NCI-H1694 (cell line): ENCODE results near the gene CD48.

Experiments used
- DNase-seq: peaks from one replicate; lab custom pipeline; 2025; lab: John Stamatoyannopoulos, UW

The CD48 gene

GRCh38 chr1:160651433-160652064 lies 60.1 kb downstream of the CD48 start:
- no peak for DNase-seq

GRCh38 chr1:160647329-160647720 lies 64.3 kb downstream of the CD48 start:
- no peak for DNase-seq

GRCh38 chr1:160646711-160647328 lies 64.8 kb downstream of the CD48 start, which contains the start of gene SLAMF1:
TSS of gene SLAMF1 (minus strand) at chr1:160647044. CDS start at chr1:160646945, 99 bp downstream.
- no peak for DNase-seq

- no peak for DNase-seq
Observed at GRCh38 chr1:160646180-160646579, 65.4 kb downstream of the CD48 start.

GRCh38 chr1:160645386-160646130 lies 66.1 kb downstream of the CD48 start:
- DNase-seq = no peak

- no peak for DNase-seq
Observed at GRCh38 chr1:160644399-160644798, 67.2 kb downstream of the CD48 start.

- DNase-seq = no peak
Observed at GRCh38 chr1:160643138-160643537, 68.5 kb downstream of the CD48 start.

- DNase-seq = no peak
Observed at GRCh38 chr1:160642281-160642644, 69.4 kb downstream of the CD48 start.

GRCh38 chr1:160641323-160642280 lies 70.0 kb downstream of the CD48 start:
- DNase-seq = no peak

- DNase-seq = no peak
Observed at GRCh38 chr1:160640359-160641123, 71.1 kb downstream of the CD48 start.

GRCh38 chr1:160639652-160640051 lies 72.0 kb downstream of the CD48 start:
- no peak for DNase-seq

GRCh38 chr1:160638926-160639325 lies 72.7 kb downstream of the CD48 start:
- no peak for DNase-seq

- DNase-seq = no peak
Observed at GRCh38 chr1:160638540-160638857, 73.1 kb downstream of the CD48 start.

- DNase-seq = no peak
Observed at GRCh38 chr1:160637821-160638539, 73.6 kb downstream of the CD48 start.

- DNase-seq = no peak
Observed at GRCh38 chr1:160637065-160637464, 74.6 kb downstream of the CD48 start.

- DNase-seq = no peak
Observed at GRCh38 chr1:160636547-160636946, 75.1 kb downstream of the CD48 start.

GRCh38 chr1:160636076-160636475 lies 75.5 kb downstream of the CD48 start:
- no peak for DNase-seq

- DNase-seq = no peak
Observed at GRCh38 chr1:160634543-160635491, 76.8 kb downstream of the CD48 start.

- DNase-seq = no peak
Observed at GRCh38 chr1:160633330-160633903, 78.2 kb downstream of the CD48 start.
